SJSA1 (cell line): ENCODE measurements around the gene GSC. TPM values are rescaled to one million over a fixed set of nuclear protein-coding genes. Genes with fewer than 3 reads are reported as not detected.

Experiments
- DNase-seq, 2 experiments: peaks; one replicate each; pipeline ENCODE4 v3.0.0-alpha.2; 2015 to 2020; ENCODE audit warnings: low spot score in 2 of 2, low read depth in 1 of 2
- H3K27ac ChIP-seq: fragments of 250-450 bp; sonication (Bioruptor Pico); 2 replicates; pipeline ENCODE4 v1.5.1; 2020; ENCODE audit warnings: mild to moderate bottlenecking, moderate library complexity
- H3K27me3 ChIP-seq: fragments of 250-450 bp; sonication (Bioruptor Pico); replicated peaks from 2 replicates; pipeline ENCODE4 v1.5.1; 2020; ENCODE audit warnings: mild to moderate bottlenecking, moderate library complexity
- H3K36me3 ChIP-seq: fragments of 250-450 bp; sonication (Bioruptor Pico); 2 replicates; pipeline ENCODE4 v1.5.1; 2020; ENCODE audit warnings: mild to moderate bottlenecking
- H3K4me1 ChIP-seq: fragments of 250-450 bp; sonication (Bioruptor Pico); replicated peaks from 2 replicates; pipeline ENCODE4 v1.6.1; 2021; ENCODE audit warnings: mild to moderate bottlenecking
- H3K4me3 ChIP-seq: fragments of 250-450 bp; sonication (Bioruptor Pico); 2 replicates; pipeline ENCODE4 v1.5.1; 2020; ENCODE audit warnings: mild to moderate bottlenecking
- H3K9me3 ChIP-seq: fragments of 250-450 bp; sonication (Bioruptor Pico); replicated peaks from 2 replicates; pipeline ENCODE4 v1.5.1; 2020; ENCODE audit warnings: mild to moderate bottlenecking
- total RNA-seq: library from RNA; depleted of rRNA; stranded (reverse); fragments of >200 nt; shearing (Covaris generic); gene quantifications from 2 replicates; pipeline ENCODE4 v1.2.3, GENCODE V29; 2014

GSC gene
- total RNA-seq, 1 experiment from 2014 or later = 12.1 TPM

GRCh38 chr14:94775871-94776210 lies 5.9 kb upstream of the GSC start:
- Histone ChIP-seq H3K9me3 (no peaks in the 10 kb centered on the region), H3K27ac (peak overlapping the region; percentile 82), H3K36me3 (no peaks in the 10 kb centered on the region), H3K27me3 (no peaks in the 10 kb centered on the region), H3K4me1 (peaks cover 16% of the 10 kb centered on the region), H3K4me3 (peak overlapping the region; percentile 22)
- DNase-seq = peak in 1 of 2 experiments; percentile 65

- Histone ChIP-seq H3K4me1 (peaks cover 20% of the 10 kb centered on the region), H3K27ac (peak overlapping the region; percentile 82), H3K4me3 (peak overlapping the region; percentile 22), H3K27me3 (no peaks in the 10 kb centered on the region), H3K9me3 (no peaks in the 10 kb centered on the region), H3K36me3 (no peaks in the 10 kb centered on the region)
- peak in 1 of 2 experiments; percentile 64 for DNase-seq
Measured at GRCh38 chr14:94775091-94775870, 5.4 kb upstream of the GSC start.

- Histone ChIP-seq H3K4me1 (peaks cover 20% of the 10 kb centered on the region), H3K4me3 (no peak overlapping the region), H3K27ac (no peak overlapping the region), H3K27me3 (no peaks in the 10 kb centered on the region), H3K36me3 (no peaks in the 10 kb centered on the region), H3K9me3 (no peaks in the 10 kb centered on the region)
- DNase-seq = no peak
Measured at GRCh38 chr14:94774344-94775090, 4.6 kb upstream of the GSC start.

- Histone ChIP-seq H3K27ac (no peak overlapping the region), H3K4me3 (no peak overlapping the region), H3K36me3 (no peaks in the 10 kb centered on the region), H3K9me3 (no peaks in the 10 kb centered on the region), H3K27me3 (no peaks in the 10 kb centered on the region), H3K4me1 (peaks cover 23% of the 10 kb centered on the region)
- DNase-seq = no peak
Measured at GRCh38 chr14:94773655-94774343, 3.9 kb upstream of the GSC start.

- Histone ChIP-seq H3K27ac (no peak overlapping the region), H3K9me3 (no peaks in the 10 kb centered on the region), H3K4me1 (peaks cover 29% of the 10 kb centered on the region), H3K36me3 (peaks cover 4% of the 10 kb centered on the region), H3K4me3 (no peak overlapping the region), H3K27me3 (no peaks in the 10 kb centered on the region)
- DNase-seq = no peak
Measured at GRCh38 chr14:94773061-94773648, 3.2 kb upstream of the GSC start.

GRCh38 chr14:94772548-94772947 lies 2.6 kb upstream of the GSC start:
- Histone ChIP-seq H3K27ac (no peak overlapping the region), H3K4me3 (no peak overlapping the region), H3K27me3 (no peaks in the 10 kb centered on the region), H3K9me3 (no peaks in the 10 kb centered on the region), H3K4me1 (peaks cover 29% of the 10 kb centered on the region), H3K36me3 (peaks cover 7% of the 10 kb centered on the region)
- no peak for DNase-seq

GRCh38 chr14:94771906-94772490 lies 2.1 kb upstream of the GSC start:
- H3K27me3 ChIP-seq = no peaks in the 10 kb centered on the region

GRCh38 chr14:94771158-94771905 lies 1.4 kb upstream of the GSC start:
- no peak for DNase-seq
- no peak overlapping the region for H3K4me3 ChIP-seq
- H3K27me3 ChIP-seq = no peaks in the 10 kb centered on the region
- H3K4me1 ChIP-seq = peaks cover 26% of the 10 kb centered on the region
- H3K36me3 ChIP-seq = peaks cover 15% of the 10 kb centered on the region
- no peak overlapping the region for H3K27ac ChIP-seq
- H3K9me3 ChIP-seq = no peaks in the 10 kb centered on the region

More at GRCh38 chr14:94771906-94772490, 2.1 kb upstream of the GSC start:
- H3K9me3 ChIP-seq = no peaks in the 10 kb centered on the region
- H3K4me3 ChIP-seq = no peak overlapping the region
- peaks cover 13% of the 10 kb centered on the region for H3K36me3 ChIP-seq
- no peak overlapping the region for H3K27ac ChIP-seq
- H3K4me1 ChIP-seq = peaks cover 29% of the 10 kb centered on the region
- DNase-seq = no peak

- Histone ChIP-seq H3K4me1 (peaks cover 20% of the 10 kb centered on the region), H3K27ac (peak overlapping the region; percentile 55; the same call in 1 of the 2 replicates), H3K36me3 (peaks cover 15% of the 10 kb centered on the region), H3K27me3 (no peaks in the 10 kb centered on the region), H3K4me3 (no peak overlapping the region), H3K9me3 (no peaks in the 10 kb centered on the region)
- no peak for DNase-seq
Measured at GRCh38 chr14:94770815-94771157, 873 bp upstream of the GSC start.

- Histone ChIP-seq H3K9me3 (no peaks in the 10 kb centered on the region), H3K4me3 (peak overlapping the region; percentile 88), H3K27me3 (no peaks in the 10 kb centered on the region), H3K4me1 (peaks cover 15% of the 10 kb centered on the region), H3K36me3 (peaks cover 15% of the 10 kb centered on the region), H3K27ac (peak overlapping the region; percentile 55)
- peak in 1 of 2 experiments; percentile 9 for DNase-seq
Measured at GRCh38 chr14:94770251-94770749, 387 bp upstream of the GSC start.

GRCh38 chr14:94768521-94769390 lies 1.2 kb downstream of the GSC start:
- H3K4me3 ChIP-seq = peak overlapping the region; percentile 88

GRCh38 chr14:94768141-94768520 lies 1.8 kb downstream of the GSC start:
- DNase-seq = no peak
- Histone ChIP-seq H3K36me3 (peaks cover 15% of the 10 kb centered on the region), H3K4me1 (peaks cover 13% of the 10 kb centered on the region), H3K4me3 (no peak overlapping the region), H3K9me3 (no peaks in the 10 kb centered on the region), H3K27ac (no peak overlapping the region), H3K27me3 (no peaks in the 10 kb centered on the region)

More at GRCh38 chr14:94768521-94769390, 1.2 kb downstream of the GSC start:
- peak in 1 of 2 experiments; percentile 15 for DNase-seq
- Histone ChIP-seq H3K27me3 (no peaks in the 10 kb centered on the region), H3K9me3 (no peaks in the 10 kb centered on the region), H3K4me1 (peaks cover 13% of the 10 kb centered on the region), H3K27ac (no peak overlapping the region), H3K36me3 (peaks cover 15% of the 10 kb centered on the region)
